Measurements from ENCODE around the gene MXRA5. TPM values are rescaled to one million over a fixed set of nuclear protein-coding genes. Genes with fewer than 3 reads are reported as not detected.
"Not testable (repeated sequence)": the region's sequence is repeated elsewhere in the genome, so short reads cannot be mapped to it uniquely, and the experiment has no call there.

The MXRA5 gene
- total and polyA plus RNA-seq, 11 donors: 0.08 to 68.0 (median 3.1) TPM

GRCh38 chrX:3371163-3371562 lies 24.7 kb upstream of the MXRA5 start:
- no peaks in the 10 kb centered on the region for H3K9me3 ChIP-seq

DNA sequence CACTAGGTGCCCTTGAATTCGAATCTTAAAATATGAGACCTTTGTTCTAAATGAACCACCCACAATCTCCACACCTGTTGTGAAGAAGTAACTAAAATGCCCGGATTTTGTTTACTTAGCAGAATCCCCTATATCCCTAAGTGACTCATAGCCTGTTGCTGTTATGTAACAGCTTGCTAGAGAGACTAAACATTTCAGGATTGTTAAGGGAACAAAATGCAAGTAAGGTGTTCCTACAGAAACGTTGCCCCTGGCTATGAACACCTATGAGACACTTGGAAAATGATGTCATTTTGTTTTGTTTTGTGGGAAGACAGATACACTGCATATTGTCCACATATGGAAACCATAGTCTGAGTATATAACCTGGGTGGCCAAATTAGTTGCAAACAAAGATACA lies 24.2 kb upstream of the MXRA5 start:
- ATAC-seq (no peak), DNase-seq (no peak)
- H3K27me3 ChIP-seq: no peaks in the 10 kb centered on the region
- no peak overlapping the region for H3K4me3 ChIP-seq
- intact Hi-C loops (cut with DNase I): no loop called here
- H3K27ac ChIP-seq: no peak overlapping the region
- 31 to 58% (median 45%) methylated on average over 3 of the region's 3 CpGs for WGBS, 4 donors
- no peaks in the 10 kb centered on the region for H3K4me1 ChIP-seq
- no peak for TF ChIP-seq POLR2A (IDR thresholded peaks at IDR 0.05)
- TF ChIP-seq, protein P1, sequence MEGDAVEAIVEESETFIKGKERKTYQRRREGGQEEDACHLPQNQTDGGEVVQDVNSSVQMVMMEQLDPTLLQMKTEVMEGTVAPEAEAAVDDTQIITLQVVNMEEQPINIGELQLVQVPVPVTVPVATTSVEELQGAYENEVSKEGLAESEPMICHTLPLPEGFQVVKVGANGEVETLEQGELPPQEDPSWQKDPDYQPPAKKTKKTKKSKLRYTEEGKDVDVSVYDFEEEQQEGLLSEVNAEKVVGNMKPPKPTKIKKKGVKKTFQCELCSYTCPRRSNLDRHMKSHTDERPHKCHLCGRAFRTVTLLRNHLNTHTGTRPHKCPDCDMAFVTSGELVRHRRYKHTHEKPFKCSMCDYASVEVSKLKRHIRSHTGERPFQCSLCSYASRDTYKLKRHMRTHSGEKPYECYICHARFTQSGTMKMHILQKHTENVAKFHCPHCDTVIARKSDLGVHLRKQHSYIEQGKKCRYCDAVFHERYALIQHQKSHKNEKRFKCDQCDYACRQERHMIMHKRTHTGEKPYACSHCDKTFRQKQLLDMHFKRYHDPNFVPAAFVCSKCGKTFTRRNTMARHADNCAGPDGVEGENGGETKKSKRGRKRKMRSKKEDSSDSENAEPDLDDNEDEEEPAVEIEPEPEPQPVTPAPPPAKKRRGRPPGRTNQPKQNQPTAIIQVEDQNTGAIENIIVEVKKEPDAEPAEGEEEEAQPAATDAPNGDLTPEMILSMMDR (IDR thresholded peaks at IDR 0.05): no peak
- H3K9me3 ChIP-seq: no peaks in the 10 kb centered on the region
- H3K36me3 ChIP-seq: no peaks in the 10 kb centered on the region

More at GRCh38 chrX:3371163-3371562, 24.7 kb upstream of the MXRA5 start:
- no peak overlapping the region for H3K4me3 ChIP-seq
- DNase-seq: no peak
- no peak overlapping the region for H3K27ac ChIP-seq
- H3K36me3 ChIP-seq: no peaks in the 10 kb centered on the region
- ATAC-seq: no peak
- TF ChIP-seq POLR2A (IDR thresholded peaks at IDR 0.05): no peak
- TF ChIP-seq, protein P1 (IDR thresholded peaks at IDR 0.05): no peak
- WGBS, 4 donors: 70 to 80% (median 73%) methylated on average over 4 of the region's 4 CpGs
- no peaks in the 10 kb centered on the region for H3K4me1 ChIP-seq
- no peaks in the 10 kb centered on the region for H3K27me3 ChIP-seq
- intact Hi-C loops (cut with DNase I): no loop called here

- intact Hi-C loops (cut with DNase I): no loop called here
- Histone ChIP-seq H3K9me3 (no peaks in the 10 kb centered on the region), H3K4me3 (no peak overlapping the region), H3K27ac (no peak overlapping the region), H3K4me1 (no peaks in the 10 kb centered on the region), H3K36me3 (no peaks in the 10 kb centered on the region), H3K27me3 (no peaks in the 10 kb centered on the region)
- TF ChIP-seq POLR2A (IDR thresholded peaks at IDR 0.05): no peak
- TF ChIP-seq, protein P1 (IDR thresholded peaks at IDR 0.05): no peak
- DNase-seq (no peak), ATAC-seq (no peak)
- WGBS, 4 donors: 60 to 88% (median 81%) methylated on average over 4 of the region's 4 CpGs
These were observed 16.5 kb upstream of the MXRA5 start for GRCh38 chrX:3362956-3363355.

- Histone ChIP-seq H3K27me3 (no peaks in the 10 kb centered on the region), H3K4me1 (no peaks in the 10 kb centered on the region), H3K9me3 (no peaks in the 10 kb centered on the region), H3K36me3 (no peaks in the 10 kb centered on the region), H3K27ac (no peak overlapping the region), H3K4me3 (no peak overlapping the region)
- no peak for ATAC-seq
- DNase-seq: no peak
- WGBS, 4 donors: 79 to 87% (median 85%) methylated on average over 14 of the region's 14 CpGs
- intact Hi-C loops (cut with DNase I): no loop called here
- TF ChIP-seq, protein P1 (IDR thresholded peaks at IDR 0.05): no peak
- no peak for TF ChIP-seq POLR2A (IDR thresholded peaks at IDR 0.05)
These were observed 14.4 kb upstream of the MXRA5 start for GRCh38 chrX:3360881-3361280.

DNA sequence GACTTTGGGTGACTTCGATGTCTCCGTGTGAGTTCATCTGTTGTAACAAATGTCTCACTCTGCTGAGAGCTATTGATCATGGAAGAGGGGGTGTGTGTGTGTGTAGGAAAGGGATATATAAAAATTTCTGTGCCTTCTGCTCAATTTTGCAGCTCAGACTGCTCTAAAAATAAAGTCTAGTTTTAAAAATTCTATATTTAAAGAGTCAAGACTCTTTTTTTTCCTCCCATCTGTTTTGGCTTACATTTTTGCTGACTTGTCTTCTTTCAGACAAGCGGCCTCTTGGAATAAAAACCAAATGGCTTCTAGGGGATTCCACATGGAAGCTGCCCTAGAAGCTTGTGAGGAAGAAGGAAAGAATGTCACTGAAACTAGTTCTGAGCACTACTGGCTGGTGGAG lies 6.3 kb upstream of the MXRA5 start:
- H3K27ac ChIP-seq; H3K4me3 ChIP-seq; H3K27me3 ChIP-seq; DNase-seq; ATAC-seq; intact Hi-C loops (cut with DNase I); H3K4me1 ChIP-seq; H3K36me3 ChIP-seq: not testable (repeated sequence)
- 89 to 95% (median 91%) methylated on average over 3 of the region's 3 CpGs for WGBS, 4 donors
- peaks cover 0 to 13% (median 0%) of the 10 kb centered on the region in 12 donors for H3K9me3 ChIP-seq
